GM18868 (cell line): ENCODE results near the gene EPB41L4A.
"Not testable (repeated sequence)": the region's sequence is repeated elsewhere in the genome, so short reads cannot be mapped to it uniquely, and the experiment has no call there.

Source experiments
- ATAC-seq: cut with Tn5 transposase; IDR thresholded peaks from one replicate; pipeline ENCODE4 v1.9.1; 2021; ENCODE audit warnings: mild to moderate bottlenecking, moderate library complexity; ENCODE audit not compliant: unreplicated experiment

EPB41L4A gene

DNA sequence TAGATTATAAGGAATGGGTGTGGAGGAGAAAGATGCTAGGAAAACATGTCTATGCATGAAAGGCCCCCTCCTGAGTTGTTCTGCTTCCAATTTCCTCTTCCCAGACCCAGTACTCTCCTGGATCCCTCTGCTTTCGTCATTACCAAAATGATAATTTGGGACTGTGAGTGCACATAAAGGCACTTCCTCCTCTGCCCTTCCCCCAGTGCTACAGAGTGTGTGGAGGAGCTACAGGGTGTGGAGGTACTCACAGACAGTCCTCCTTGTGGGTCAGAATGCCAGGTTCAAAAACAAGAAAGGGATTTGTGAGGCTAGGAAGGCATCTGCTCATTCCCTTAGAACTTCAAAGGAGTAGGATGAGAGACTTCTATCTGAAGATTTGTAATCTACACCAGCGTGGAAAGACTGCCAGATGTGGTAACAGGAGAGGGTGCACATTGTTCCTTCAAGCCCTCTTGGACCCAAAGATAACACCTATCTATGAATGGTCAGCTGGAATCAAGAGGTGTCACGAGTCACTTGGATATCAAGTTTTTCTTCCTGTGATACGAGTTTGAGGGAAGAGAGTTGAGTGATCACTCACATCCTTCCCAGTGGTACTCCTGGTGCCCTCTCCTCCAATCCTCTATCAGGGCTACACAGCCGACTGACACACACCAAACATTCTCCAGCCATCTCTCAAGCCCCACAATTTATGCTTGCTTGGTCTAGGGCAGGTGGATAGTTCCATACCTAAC lies 201.1 kb downstream of the EPB41L4A start:
- ATAC-seq: no peak

DNA sequence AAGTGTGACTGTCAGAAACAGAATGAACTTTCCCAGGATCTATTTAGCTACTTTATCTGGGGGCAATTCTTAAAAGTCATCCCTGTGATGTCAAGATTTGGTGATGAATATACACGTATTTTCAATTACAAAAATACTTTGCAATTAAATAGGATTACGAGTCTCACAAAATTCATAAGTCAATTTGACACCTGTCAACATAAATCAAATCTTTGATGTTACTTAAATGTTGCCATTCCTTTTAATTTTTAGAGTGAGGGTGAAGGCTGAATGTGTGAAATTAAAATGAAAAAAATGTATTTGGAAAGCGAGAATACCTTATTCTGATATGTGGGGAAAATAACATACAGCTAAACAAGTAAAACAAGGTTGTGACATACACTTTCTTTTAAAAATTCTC lies 202.9 kb downstream of the EPB41L4A start:
- no peak for ATAC-seq

DNA sequence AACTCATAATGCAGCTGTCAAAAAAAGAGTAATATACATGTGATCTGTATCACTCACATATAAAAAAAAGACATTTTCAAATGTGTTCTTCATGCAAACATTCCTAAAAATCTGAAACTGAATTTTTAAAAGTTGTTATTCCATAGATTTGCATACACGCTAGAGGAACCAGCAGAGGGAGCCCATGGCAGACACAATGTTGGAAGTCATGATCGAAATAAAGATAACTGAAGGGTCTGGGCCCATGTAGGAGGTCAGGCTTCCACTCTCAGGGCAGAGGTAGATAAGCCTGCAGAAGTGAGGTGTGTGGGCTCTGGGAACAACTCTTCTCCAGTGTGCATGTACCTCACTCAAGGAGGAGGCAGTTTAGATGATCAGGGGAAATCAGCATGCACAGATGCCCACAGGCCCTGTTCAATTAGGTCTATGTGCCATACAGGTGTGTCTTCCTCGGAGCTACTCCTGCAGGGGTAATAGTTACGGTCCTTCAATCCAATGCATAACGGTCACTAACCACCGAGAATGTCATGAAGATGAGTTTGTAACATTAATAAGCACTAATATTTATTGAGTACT lies 208.6 kb downstream of the EPB41L4A start:
- no peak for ATAC-seq

DNA sequence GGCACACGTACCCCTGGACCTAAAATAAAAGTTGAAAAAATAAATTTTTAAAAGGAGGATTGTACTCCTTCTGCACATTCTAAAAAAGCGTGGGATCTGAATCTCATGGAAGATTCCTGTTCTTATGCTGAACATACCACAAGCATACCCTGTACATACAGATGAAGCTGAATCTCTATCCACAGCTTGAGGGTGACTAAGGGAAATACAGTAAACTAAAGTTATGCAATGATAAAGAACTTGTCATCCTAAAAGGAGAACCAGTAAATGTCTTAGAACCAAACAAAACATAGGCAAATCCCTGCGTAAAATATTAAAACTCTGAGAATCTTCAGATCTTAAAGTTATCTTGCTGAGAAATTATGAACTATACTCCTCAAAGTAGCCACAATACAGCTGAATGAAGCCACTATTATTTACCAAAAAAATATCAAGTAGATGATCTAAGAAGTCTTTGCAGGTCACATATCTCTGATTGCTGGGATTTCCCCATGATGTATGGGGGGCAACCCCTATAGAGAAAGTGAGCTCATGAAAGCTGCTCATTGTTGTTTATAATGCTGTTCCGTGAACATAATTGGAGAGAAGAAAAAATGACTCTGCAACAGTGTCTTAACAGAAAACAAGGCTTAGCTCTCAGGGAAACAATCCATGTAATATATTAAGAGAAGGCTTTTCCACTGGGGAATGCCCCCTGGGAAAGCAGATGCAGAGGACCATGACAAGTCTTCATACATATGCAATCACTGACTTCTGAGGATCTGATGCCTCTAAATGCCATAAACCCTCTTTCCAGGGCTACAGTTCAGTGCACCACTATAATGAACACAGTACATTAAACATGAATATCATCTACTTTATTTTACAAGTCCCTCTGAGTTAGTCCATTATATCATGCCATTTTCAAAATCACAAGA lies 210.1 kb downstream of the EPB41L4A start:
- peak; percentile 68 for ATAC-seq

DNA sequence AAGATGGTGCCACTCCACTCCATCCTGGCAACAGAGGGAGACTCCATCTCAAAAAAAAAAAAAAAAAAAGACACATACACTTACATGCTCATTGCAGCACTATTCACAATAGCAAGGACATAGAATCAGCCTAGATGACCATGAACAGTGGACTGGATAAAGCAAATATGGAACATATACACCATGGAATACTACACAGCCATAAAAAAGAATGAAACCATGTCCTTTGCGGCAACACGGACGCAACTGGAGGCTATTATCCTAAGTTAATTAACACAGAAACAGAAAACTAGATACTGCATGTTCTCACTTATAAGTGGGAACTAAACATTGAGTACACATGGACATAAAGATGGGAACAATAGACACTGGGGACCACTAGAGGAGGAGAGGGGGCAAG lies 210.9 kb downstream of the EPB41L4A start:
- ATAC-seq: not testable (repeated sequence)

DNA sequence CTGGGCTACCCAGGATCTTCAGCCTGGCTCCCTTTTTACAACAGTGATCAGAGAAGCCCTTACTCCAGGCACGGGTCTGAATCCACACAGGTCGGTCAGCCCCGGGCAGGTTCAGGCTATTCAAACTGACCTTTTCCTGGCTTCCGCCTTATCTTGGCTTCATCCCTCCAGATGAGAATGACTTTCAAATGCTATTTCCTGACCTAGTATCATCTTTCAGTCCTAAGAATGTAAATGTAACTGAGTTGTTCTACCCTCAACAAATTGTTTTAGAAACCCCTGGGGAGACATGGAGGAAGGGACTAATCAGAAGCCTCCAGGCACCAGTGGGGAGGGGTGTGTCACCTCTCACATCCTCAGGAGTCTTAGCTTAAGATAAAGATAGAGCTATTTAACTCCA lies 213.2 kb downstream of the EPB41L4A start:
- ATAC-seq: no peak

DNA sequence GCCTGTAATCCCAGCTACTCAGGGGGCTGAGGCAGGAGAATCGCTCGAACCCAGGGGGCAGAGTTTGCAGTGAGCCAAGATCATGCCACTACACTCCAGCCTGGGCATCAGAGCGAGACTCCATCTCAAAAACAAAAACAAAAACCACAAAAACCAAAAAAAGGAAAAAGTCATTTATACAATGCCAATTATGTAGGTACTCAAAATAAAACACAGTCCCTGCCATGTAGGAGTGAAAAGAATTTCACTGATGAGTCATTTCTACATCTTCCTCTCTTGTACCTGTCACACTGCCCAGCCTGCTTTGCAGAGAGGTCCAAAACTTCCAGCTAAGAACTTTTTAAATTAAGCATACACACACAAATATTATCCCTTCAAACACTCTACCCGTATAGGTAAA lies 215.8 kb downstream of the EPB41L4A start:
- ATAC-seq: peak; percentile 84

DNA sequence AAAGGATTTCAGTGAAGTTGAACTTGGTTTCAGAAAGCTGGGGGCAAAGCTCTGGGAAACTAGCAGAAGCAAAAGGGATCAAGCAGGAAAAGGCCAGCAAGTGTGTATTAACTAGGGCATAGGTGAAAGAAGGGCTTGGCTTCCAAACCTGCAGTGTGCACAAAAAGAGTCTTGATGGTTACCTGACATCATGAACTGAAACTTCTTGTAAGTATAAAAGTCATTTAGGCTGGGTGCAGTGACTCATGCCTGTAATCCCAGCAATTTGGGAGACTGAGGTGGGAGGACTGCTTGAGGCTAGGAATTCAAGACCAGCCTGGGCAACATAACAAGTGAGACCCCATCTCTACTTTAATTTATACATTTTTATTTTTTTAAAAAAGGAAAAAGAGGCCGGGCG lies 216.4 kb downstream of the EPB41L4A start:
- peak; percentile 43 for ATAC-seq

DNA sequence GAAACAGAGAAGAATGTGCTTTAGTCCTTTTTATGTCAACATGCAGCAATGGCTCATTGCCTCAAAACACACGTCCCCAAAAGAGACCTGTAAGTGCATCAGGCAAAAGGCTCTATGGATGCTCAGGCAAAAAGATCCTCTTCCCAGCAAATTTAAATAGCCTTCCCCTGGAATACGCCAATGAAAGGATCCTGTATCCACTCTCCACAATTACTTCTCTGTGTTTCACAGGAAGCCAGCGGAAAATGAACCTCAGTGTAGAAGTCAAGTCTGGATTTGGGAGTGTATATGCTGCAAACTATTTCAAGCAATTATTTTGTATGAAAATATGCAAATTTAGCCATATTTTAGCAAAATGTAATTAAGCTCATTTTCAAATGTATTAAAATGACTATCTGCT lies 217.9 kb downstream of the EPB41L4A start:
- ATAC-seq: no peak

DNA sequence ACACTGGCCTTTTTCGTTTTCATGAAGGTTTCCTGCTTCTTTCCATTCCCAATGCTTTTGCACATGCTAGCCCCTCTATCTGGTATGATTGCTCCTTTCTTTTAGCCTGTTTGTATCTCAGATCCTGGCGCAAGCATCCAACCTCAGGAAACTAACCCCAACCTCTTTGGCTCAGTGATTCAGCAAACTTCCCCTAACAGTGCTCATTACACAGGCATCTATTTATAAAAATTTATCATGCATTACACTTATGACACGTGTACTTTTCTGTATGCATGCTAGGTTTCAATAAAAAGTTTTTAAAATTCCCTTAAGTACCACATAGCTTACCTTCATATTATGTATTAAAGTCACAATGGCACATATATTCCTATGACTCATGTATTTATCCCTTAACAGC lies 218.9 kb downstream of the EPB41L4A start:
- peak; percentile 68 for ATAC-seq

DNA sequence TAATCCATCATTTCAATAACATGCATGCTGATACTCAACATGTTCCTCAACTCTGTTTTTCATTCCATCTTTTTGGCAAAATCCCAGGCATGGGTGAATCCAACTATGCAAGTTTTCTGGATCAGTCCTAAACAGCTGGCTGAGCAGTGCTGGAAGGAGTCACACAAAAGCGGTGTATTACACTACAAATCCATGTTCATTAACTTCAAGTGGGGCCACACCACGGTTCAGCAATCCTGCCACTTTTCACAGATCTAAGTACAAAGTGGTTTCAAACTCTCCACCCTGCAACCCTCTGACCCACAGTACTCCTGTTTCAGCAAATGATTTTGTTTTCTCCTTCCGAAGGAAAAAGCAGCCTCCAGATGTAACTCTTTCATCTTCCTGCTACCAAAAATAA lies 222.5 kb downstream of the EPB41L4A start:
- ATAC-seq: no peak

DNA sequence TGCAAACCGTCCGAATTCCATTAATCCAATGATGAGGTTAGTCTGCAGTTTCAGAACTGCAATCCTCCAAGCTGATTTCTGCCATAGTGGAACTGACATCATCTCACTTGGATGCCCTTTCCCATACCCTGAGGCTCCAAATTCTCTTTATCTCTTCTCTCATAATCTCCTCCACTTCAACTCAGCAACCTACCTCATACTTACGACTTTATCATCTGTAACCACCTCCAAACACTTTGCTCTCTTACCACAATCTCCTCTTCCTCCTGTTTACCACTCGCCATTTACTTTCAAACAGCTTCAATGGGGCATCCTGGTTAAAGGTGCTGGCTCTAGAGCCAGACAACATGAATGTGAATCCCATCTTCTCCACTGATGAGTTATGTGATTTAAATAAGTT lies 223.2 kb downstream of the EPB41L4A start:
- no peak for ATAC-seq

DNA sequence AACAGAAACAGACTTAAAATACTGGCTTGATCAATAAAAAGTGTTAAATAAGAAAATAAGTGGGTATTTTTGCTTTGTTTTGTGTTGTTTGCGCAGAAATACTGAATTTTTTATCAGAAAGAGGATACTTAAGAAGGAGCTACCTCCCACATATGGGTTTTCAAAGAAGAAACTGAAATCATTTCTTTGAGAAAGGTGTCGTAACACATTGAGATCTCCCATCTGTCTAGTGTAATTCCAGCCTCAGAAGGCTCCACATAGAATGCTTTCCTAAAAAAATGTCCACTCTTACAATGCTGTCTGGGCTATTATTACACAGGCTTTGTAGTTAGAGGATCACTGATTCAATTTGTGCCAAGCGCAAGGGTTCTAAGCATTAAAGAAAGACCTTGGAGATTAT lies 226.2 kb downstream of the EPB41L4A start:
- ATAC-seq: no peak

DNA sequence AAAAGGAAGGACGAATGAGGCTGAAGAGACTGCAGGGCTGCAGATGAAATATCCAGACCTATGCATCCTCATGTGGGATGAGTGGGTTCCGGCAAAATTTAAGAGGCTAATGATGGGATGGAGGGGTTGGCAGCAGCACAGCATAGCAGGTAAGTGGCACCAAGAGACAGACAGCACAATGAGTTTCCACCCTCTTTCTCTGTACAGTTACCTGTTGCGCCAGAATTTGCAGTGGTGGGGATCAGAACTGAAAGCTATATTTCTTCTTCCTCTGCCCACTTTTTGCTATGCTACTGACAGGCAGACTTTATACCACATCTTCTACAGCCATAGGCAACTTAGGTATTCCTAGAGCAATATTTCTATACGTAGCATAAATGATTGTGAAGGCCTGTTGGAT lies 227.0 kb downstream of the EPB41L4A start:
- no peak for ATAC-seq

DNA sequence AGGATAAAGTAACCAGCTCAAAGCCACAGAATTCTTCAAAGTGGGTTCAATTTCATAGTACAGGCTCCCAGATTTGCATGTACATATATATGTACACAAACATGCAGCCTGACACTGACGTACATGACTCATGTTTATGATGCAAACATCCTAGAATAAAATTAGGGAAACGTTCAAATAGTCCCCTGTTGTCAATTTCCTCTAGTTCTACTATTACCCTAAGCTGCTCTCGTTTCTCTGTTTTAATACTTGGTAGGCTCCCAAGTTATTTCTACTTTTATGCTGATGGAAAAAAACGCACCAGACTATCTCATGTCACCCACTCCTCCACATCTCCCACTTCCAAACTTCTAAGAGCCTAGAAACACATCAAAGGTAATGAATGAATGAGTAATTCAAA lies 229.7 kb downstream of the EPB41L4A start:
- no peak for ATAC-seq

DNA sequence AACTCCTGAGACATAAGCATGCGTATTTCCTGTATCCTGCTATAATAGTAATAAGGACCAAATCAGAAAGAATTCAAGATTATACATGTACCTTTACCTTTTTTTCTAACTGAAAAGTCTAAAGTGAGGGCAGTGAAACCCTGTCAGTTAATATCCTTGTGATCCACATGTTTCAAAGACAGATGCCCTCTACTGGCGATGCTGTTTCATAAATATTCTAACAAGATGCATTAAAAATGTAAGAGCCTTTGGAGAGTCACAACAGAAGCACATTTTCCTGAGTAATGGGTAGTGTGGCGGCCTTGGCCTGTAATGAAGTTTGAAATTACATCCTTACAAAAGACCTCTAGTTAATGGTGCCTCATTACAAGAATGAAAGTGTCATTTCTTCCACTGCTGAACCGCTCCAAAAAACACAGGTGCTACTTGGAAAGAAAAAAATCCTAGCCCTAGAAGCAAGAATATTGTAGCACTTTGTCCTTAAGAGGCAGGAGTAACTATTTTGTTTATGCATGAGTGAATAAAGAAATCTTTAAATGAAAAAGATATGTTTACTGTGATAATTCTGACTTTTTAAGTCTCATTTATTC lies 232.6 kb downstream of the EPB41L4A start:
- no peak for ATAC-seq

DNA sequence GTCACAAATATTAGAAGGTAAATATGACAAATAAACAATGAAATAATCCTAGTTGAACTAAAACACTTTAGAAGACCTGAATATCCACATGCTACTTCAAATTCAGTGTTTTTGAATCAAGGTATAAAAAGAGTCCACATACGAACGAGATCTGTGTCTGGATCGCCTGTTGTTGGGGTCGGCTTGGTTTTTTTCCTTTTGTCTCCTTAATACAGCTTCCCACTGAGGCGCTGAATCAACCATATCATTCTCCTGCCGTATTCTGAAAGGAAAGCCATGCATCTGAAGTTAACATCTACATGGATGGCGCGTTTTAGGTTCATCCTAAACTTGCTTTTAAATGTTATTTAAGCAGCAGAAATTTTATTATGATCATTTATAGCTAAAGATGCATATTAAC lies 235.2 kb downstream of the EPB41L4A start:
- no peak for ATAC-seq

DNA sequence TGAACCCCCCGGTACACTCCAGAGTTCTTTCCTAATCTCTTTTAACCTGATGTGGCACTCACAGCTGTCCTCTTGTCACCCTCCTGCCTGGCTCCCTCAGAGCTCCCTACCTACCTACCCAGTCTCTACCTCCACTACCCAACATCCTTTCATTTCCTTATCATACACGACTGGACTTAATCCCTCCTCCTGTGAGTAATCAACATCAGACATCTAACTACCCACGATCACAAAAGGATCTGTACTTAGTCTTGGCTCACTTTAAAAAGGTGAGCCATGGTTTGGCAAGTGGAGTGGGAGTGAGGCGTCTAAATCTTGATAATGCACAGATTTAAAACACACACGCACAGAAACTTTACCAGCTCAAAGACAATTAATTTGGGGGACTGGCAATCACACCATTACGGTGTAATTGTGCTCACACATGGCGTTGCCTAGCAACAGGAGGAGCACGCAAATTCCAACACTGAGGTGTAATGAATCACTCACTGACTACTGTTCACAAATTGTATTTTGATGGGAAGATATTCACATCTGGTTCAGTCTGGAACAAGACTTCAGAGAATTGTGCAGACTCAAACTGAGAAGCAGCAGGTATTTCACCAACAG lies 235.9 kb downstream of the EPB41L4A start:
- ATAC-seq: no peak

DNA sequence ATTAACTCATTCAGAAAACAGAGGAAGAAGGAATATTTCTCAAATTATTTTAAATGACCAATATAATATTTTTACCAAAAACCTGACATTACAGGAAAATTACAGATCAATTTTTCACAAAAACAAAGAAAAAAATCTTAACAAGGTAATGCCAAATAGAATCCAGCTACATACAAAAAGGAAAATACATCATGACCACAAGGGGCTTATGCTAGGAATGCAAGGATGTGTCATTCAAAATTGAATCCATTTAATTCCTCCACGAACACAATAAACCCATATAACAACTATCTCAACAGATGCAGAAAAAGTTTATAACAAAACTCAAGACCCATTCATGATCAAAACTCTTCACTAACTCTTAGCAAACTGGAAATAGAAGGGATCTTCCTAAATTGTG lies 239.8 kb downstream of the EPB41L4A start:
- no peak for ATAC-seq

DNA sequence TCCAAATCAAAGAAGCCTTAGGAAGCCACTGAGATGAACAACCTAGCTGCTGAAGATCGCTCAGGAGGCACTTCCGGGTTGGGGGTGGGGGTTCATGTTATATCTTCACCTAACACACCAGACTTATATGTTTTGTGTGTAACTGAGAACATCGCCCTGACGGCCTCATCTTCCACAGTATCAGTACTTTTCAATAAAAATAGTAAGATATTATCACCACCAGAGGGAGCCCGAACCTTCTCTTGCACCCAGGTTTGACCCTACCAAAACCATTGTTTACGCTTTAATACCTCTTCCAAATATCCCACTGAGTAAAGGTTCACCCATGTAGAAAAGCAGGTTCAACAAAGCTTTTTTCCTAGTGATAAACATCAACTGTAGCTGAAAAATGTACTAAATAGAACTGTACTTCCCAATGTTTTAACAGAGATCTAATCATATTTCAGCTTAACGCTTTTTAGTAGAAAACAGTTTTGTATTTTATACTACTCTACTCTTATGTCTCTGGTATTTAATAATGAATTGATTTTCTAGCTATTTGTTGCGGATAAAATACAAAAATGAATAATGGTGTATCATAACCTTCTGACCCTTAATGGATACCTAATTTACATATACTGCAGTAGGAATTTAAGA lies 244.0 kb downstream of the EPB41L4A start:
- ATAC-seq: peak; percentile 92
